Measurements from ENCODE around the gene NOD1. TPM values are rescaled to one million over a fixed set of nuclear protein-coding genes. Genes with fewer than 3 reads are reported as not detected.
"Not testable (repeated sequence)": the region's sequence is repeated elsewhere in the genome, so short reads cannot be mapped to it uniquely, and the experiment has no call there.

NOD1 gene
- total RNA-seq, 4 donors from 2014 or later, result 15.6 to 50.4 (median 26.7) TPM

GRCh38 chr7:30510124-30511075, 31.8 kb upstream of the NOD1 start:
- 56 to 62% methylated on average over 4 of the region's 4 CpGs for whole genome bisulfite sequencing, 2 donors
- DNase-seq, result peak; percentile 22 to 48
- H3K27ac ChIP-seq, result no peak overlapping the region

GRCh38 chr7:30509171-30509857, 30.7 kb upstream of the NOD1 start:
- not testable (repeated sequence) for H3K4me3 ChIP-seq (replicated peaks in 1 of 3)

More at GRCh38 chr7:30510124-30511075, 31.8 kb upstream of the NOD1 start:
- intact Hi-C loops (cut with DNase I), result no loop called here
- Histone ChIP-seq H3K36me3 (no peaks in the 10 kb centered on the region), H3K4me1 (peaks cover under 1 to 8% of the 10 kb centered on the region in 2 donors), H3K9me3 (no peaks in the 10 kb centered on the region), H3K4me3 (replicated peaks in 1 of 3) (no peak overlapping the region), H3K27me3 (no peaks in the 10 kb centered on the region)
- TF ChIP-seq POLR2A (IDR thresholded peaks at IDR 0.05) (no peak), CTCF (IDR thresholded peaks at IDR 0.05) (peak; percentile 66 to 85 (median 79))

GRCh38 chr7:30507346-30507900, 28.8 kb upstream of the NOD1 start:
- 97 to 98% methylated on average over 8 to 9 of the region's 9 CpGs for WGBS, 2 donors

More at GRCh38 chr7:30509171-30509857, 30.7 kb upstream of the NOD1 start:
- not testable (repeated sequence) for DNase-seq, H3K36me3 ChIP-seq, H3K9me3 ChIP-seq, H3K27me3 ChIP-seq, H3K27ac ChIP-seq
- intact Hi-C loops (cut with DNase I), result loop anchor here (10.0 kb wide), 1 partner anchor 55 kb away; no protein-coding TSS in a partner anchor
- WGBS, 2 donors, result 60 to 61% methylated on average over 9 of the region's 9 CpGs
- H3K4me1 ChIP-seq, result peaks cover 4 to 12% of the 10 kb centered on the region in 2 donors

DNA sequence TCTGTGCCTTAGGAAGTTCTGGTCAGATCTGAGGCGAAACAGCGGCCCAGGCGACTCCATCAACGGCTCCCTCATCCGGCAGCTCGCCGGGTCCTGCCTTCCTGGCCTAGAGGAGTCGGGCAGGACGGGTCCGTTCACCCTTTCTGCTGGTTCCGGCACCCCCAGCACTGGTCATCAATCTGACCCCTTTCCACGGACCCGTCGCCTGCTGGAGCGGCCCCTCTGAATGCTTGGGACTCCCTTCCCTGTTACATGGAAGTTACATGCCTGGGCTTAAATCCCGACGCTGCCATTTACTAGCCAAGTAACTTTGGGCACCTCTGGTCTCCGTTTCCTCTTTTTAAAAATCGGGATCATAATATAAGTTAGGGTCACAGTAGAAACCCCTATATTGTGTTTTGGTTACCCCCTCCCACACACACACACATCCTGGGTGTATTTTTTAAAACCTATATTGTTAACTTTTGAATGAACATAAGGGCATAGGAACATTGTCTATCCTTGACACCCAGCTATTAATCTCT, 26.7 kb upstream of the NOD1 start:
- 19 to 26% methylated on average over 18 to 19 of the region's 19 CpGs for WGBS, 2 donors
- intact Hi-C loops (cut with DNase I), result loop anchor here (10.0 kb wide), 1 partner anchor 60 kb away; no protein-coding TSS in a partner anchor

More at GRCh38 chr7:30507346-30507900, 28.8 kb upstream of the NOD1 start:
- H3K36me3 ChIP-seq; H3K4me3 ChIP-seq (replicated peaks in 1 of 3); H3K9me3 ChIP-seq; H3K27me3 ChIP-seq; H3K27ac ChIP-seq; DNase-seq: not testable (repeated sequence)
- peaks cover 18 to 23% of the 10 kb centered on the region in 2 donors for H3K4me1 ChIP-seq
- intact Hi-C loops (cut with DNase I), result loop anchor here (10.0 kb wide), 1 partner anchor 57 kb away; no protein-coding TSS in a partner anchor

More for the DNA sequence above, 26.7 kb upstream of the NOD1 start:
- H3K27me3 ChIP-seq, result no peaks in the 10 kb centered on the region
- H3K4me1 ChIP-seq, result peaks cover 18 to 24% of the 10 kb centered on the region in 2 donors
- TF ChIP-seq POLR2A (IDR thresholded peaks at IDR 0.05) (no peak), CTCF (IDR thresholded peaks at IDR 0.05) (peak in 2 of 6 experiments; percentile 11 to 15)
- H3K9me3 ChIP-seq, result no peaks in the 10 kb centered on the region
- H3K27ac ChIP-seq, result peak overlapping the region; percentile 84 to 89 (median 89)
- no peaks in the 10 kb centered on the region for H3K36me3 ChIP-seq
- H3K4me3 ChIP-seq (replicated peaks in 1 of 3), result peak overlapping the region in 2 of 3 donors; percentile 26 to 91
- DNase-seq, result no peak
